Panc1 (cell line): ENCODE data around the gene CFAP45.

Source experiments
- POLR2AphosphoS5 ChIP-seq: IDR thresholded peaks from 2 replicates; pipeline ENCODE4 v1.6.1; 2012; ENCODE audit warnings: mild to moderate bottlenecking, low read depth, low read length, moderate library complexity
- TCF7L2 ChIP-seq: IDR thresholded peaks from 2 replicates; pipeline ENCODE4 v1.6.1; 2011; ENCODE audit warnings: mild to moderate bottlenecking, low read depth, low read length, inconsistent platforms
- TF ChIP-seq, protein P1 (sequence below): fragments of 450-650 bp; IDR thresholded peaks from 2 replicates; pipeline ENCODE4 v1.5.1; 2017; ENCODE audit warnings: mild to moderate bottlenecking
- TF ChIP-seq, protein P2 (sequence below), 2 experiments: IDR thresholded peaks; 2 replicates each; pipeline ENCODE4 v1.6.1; 2011 to 2012; ENCODE audit warnings: low read depth in 2 of 2, control low read depth in 1 of 2, low read length in 1 of 2, mild to moderate bottlenecking in 1 of 2, moderate library complexity in 1 of 2; ENCODE audit not compliant: insufficient read depth in 1 of 2

DNA sequence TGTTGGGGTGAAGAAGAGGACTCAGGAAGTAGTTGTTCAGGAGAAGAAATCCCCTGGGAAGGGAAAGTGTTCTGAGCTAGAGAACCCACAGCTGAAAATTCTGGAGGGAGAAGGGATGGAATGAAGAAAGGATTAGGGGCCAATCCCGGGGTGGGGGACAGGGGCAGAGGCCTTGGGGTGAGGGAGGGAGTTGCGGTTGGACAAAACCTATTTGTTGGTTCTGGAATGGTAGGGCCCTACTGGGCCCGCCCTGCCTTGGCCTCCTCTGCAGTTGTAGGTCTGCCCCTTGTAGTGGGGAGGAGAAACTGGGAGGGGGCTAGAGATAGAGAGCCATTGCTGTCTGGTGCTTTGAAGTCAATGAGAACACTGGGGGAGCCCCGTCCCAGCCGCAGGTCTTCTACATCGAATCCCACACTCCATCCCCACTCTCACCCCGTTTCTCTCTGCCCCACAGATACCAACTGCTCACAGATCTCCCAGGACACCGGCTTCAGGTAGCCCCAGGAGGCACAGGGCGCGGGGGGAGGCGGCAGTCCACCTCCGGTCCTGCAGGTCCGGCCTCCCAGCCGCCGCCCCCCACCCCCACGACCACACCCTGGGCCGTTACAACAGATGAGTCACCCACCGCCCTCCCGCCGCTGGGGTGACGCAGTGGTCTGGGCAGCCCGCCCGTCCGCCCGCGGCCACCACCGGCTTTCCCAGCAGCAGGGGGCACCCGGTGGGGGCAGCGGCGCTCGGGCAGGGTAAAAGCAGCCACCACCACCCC is 24.2 kb upstream of the CFAP45 start:
- TF ChIP-seq, protein P1, sequence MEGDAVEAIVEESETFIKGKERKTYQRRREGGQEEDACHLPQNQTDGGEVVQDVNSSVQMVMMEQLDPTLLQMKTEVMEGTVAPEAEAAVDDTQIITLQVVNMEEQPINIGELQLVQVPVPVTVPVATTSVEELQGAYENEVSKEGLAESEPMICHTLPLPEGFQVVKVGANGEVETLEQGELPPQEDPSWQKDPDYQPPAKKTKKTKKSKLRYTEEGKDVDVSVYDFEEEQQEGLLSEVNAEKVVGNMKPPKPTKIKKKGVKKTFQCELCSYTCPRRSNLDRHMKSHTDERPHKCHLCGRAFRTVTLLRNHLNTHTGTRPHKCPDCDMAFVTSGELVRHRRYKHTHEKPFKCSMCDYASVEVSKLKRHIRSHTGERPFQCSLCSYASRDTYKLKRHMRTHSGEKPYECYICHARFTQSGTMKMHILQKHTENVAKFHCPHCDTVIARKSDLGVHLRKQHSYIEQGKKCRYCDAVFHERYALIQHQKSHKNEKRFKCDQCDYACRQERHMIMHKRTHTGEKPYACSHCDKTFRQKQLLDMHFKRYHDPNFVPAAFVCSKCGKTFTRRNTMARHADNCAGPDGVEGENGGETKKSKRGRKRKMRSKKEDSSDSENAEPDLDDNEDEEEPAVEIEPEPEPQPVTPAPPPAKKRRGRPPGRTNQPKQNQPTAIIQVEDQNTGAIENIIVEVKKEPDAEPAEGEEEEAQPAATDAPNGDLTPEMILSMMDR = no peak
- TF ChIP-seq POLR2AphosphoS5 (peak; percentile 73), TCF7L2 (no peak)
- TF ChIP-seq, protein P2, sequence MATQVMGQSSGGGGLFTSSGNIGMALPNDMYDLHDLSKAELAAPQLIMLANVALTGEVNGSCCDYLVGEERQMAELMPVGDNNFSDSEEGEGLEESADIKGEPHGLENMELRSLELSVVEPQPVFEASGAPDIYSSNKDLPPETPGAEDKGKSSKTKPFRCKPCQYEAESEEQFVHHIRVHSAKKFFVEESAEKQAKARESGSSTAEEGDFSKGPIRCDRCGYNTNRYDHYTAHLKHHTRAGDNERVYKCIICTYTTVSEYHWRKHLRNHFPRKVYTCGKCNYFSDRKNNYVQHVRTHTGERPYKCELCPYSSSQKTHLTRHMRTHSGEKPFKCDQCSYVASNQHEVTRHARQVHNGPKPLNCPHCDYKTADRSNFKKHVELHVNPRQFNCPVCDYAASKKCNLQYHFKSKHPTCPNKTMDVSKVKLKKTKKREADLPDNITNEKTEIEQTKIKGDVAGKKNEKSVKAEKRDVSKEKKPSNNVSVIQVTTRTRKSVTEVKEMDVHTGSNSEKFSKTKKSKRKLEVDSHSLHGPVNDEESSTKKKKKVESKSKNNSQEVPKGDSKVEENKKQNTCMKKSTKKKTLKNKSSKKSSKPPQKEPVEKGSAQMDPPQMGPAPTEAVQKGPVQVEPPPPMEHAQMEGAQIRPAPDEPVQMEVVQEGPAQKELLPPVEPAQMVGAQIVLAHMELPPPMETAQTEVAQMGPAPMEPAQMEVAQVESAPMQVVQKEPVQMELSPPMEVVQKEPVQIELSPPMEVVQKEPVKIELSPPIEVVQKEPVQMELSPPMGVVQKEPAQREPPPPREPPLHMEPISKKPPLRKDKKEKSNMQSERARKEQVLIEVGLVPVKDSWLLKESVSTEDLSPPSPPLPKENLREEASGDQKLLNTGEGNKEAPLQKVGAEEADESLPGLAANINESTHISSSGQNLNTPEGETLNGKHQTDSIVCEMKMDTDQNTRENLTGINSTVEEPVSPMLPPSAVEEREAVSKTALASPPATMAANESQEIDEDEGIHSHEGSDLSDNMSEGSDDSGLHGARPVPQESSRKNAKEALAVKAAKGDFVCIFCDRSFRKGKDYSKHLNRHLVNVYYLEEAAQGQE (IDR thresholded peaks at IDR 0.05; ENCODE audit: insufficient read depth in 1 of 2, low read depth in 2 of 2, low read length in 1 of 2) = no peak
